Dermis microvascular lymphatic vessel endothelial cell (primary cell): Measurements from ENCODE around the gene HERC4. TPM values are rescaled to one million over a fixed set of nuclear protein-coding genes. Genes with fewer than 3 reads are reported as not detected.
"Not testable (repeated sequence)": the region's sequence is repeated elsewhere in the genome, so short reads cannot be mapped to it uniquely, and the experiment has no call there.

Experiments
- DNase-seq, 2 donors: peaks; one replicate each; pipeline versions ENCODE4 v3.0.0 to v3.0.0-alpha.2; 2010; ENCODE audit warnings: low read depth in 2 of 2
- total RNA-seq: library from RNA; depleted of rRNA; stranded (reverse); fragments of >200 nt; gene quantifications from 2 replicates; pipeline ENCODE4 v1.2.1, GENCODE V29; 2014

HERC4 gene
- total RNA-seq, 1 donor from 2014 or later, result 33.2 TPM

GRCh38 chr10:67884842-67885670 is 190.0 kb downstream of the HERC4 start:
- peak in 1 of 2 donors; percentile 86 for DNase-seq

GRCh38 chr10:67884313-67884841 is 190.7 kb downstream of the HERC4 start, which contains the start of gene SIRT1:
Gene SIRT1 (plus strand): TSS chr10:67884656. CDS start chr10:67884722, 66 bp downstream.
- peak; percentile 82 to 96 for DNase-seq

- peak in 1 of 2 donors; percentile 6 for DNase-seq
Measured at GRCh38 chr10:67883710-67884312, 191.3 kb downstream of the HERC4 start.

GRCh38 chr10:67878133-67878532 is 196.9 kb downstream of the HERC4 start:
- DNase-seq, result no peak

GRCh38 chr10:67877421-67877820 is 197.7 kb downstream of the HERC4 start:
- not testable (repeated sequence) for DNase-seq

GRCh38 chr10:67875340-67876238 is 199.5 kb downstream of the HERC4 start:
- no peak for DNase-seq

Other genes with a start within 250 kb of the HERC4 start
- gene DNAJC12, start 237.1 kb downstream of the HERC4 start, total RNA-seq, result 3.7 and 3.9 TPM in 2 replicates
- gene SIRT1, start 190.6 kb downstream of the HERC4 start, total RNA-seq, result 7.8 and 8.1 TPM in 2 replicates
- under 0.01 TPM in 1 of 2 replicates, not detected in the other for gene MYPN, start 34.2 kb upstream of the HERC4 start, total RNA-seq
- gene ATOH7, start 156.8 kb upstream of the HERC4 start, total RNA-seq, result not detected in 2 replicates